Measurements from ENCODE around the gene EPG5.

EPG5 gene

DNA sequence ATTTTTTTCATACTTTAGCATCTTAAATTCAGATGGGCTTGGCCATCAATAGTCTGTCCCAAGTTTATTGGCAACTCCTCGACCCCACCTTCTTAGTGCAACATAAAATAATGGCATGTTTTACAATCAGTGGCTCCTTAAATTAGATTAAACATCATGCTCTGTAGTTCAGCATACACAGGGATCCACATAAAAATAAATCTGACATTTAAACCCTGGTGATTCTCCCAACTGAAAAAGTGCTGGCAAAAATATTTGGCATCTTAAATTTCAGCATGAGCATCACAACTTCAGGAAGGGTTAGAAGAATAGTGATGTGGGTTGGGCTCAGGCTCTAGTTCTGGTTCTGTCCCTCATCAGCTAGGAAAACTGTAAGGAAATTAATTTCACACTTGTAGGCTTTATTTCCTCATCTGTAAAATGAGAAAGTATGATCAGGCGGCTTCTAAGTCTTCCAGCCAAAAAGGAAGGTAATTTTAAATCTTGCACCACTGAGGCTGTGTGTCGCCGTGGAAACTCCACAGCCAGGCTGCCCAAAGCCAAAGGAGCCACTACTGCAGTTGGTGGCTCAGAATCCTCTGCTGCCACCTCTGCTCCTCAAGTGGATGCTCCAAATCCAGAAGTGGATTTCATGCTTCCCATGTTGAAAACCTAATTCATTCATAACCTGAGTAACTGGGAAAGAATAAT is 17.6 kb upstream of the EPG5 start (continued):
- TF ChIP-seq, protein P1, sequence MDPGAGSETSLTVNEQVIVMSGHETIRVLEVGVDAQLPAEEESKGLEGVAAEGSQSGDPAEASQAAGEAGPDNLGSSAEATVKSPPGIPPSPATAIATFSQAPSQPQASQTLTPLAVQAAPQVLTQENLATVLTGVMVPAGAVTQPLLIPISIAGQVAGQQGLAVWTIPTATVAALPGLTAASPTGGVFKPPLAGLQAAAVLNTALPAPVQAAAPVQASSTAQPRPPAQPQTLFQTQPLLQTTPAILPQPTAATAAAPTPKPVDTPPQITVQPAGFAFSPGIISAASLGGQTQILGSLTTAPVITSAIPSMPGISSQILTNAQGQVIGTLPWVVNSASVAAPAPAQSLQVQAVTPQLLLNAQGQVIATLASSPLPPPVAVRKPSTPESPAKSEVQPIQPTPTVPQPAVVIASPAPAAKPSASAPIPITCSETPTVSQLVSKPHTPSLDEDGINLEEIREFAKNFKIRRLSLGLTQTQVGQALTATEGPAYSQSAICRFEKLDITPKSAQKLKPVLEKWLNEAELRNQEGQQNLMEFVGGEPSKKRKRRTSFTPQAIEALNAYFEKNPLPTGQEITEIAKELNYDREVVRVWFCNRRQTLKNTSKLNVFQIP (CRISPR knock-in tag; IDR thresholded peaks at IDR 0.05; ENCODE audit: borderline replicate concordance, low read depth), result no peak
- TF ChIP-seq ZNF8 (CRISPR knock-in tag; IDR thresholded peaks at IDR 0.05) (no peak), ESRRG (CRISPR knock-in tag; IDR thresholded peaks at IDR 0.05) (no peak)

DNA sequence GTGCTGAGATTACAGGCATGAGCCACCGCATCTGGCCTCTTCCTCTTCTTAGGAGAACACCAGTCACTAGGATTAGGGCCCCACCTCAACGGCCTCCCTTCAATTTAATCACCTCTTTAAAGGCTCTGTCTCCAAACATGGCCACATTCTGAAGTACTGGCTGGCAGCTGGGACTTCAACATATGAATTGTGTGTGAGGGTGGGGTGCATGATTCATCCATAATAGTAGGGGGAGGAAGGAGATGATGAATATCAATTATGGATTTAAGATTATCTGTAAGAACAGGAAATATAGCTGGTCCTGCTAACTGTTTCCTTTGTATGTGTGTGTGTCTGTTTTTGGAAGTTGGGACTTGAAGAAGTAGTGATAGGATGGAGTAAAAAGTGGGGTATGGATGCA is 14.7 kb upstream of the EPG5 start:
- no peak for ATAC-seq

DNA sequence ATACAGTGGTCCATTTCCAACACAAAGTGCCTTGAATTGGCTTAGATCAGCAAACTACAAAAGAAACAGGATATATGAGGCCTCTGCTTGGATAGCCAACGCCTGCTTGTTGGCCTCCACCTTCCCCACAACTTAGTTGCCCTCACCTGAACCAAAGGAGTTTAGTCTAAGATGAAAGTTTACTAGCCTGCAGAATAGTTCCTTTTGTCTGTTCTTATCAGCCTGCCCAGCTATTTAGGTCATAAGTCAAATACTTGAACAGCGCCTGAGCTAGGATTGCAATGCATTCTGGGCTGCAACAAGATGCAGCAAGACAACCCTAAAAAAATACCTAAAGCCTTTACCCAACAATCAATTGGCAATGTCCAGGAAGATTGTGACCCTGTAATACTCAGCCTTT is 13.1 kb upstream of the EPG5 start:
- no peak for ATAC-seq
- TF ChIP-seq ZNF8 (CRISPR knock-in tag; IDR thresholded peaks at IDR 0.05) (no peak), ARNTL (CRISPR knock-in tag; IDR thresholded peaks at IDR 0.05; ENCODE audit: borderline replicate concordance, low read depth) (no peak)
- TF ChIP-seq, protein P2, sequence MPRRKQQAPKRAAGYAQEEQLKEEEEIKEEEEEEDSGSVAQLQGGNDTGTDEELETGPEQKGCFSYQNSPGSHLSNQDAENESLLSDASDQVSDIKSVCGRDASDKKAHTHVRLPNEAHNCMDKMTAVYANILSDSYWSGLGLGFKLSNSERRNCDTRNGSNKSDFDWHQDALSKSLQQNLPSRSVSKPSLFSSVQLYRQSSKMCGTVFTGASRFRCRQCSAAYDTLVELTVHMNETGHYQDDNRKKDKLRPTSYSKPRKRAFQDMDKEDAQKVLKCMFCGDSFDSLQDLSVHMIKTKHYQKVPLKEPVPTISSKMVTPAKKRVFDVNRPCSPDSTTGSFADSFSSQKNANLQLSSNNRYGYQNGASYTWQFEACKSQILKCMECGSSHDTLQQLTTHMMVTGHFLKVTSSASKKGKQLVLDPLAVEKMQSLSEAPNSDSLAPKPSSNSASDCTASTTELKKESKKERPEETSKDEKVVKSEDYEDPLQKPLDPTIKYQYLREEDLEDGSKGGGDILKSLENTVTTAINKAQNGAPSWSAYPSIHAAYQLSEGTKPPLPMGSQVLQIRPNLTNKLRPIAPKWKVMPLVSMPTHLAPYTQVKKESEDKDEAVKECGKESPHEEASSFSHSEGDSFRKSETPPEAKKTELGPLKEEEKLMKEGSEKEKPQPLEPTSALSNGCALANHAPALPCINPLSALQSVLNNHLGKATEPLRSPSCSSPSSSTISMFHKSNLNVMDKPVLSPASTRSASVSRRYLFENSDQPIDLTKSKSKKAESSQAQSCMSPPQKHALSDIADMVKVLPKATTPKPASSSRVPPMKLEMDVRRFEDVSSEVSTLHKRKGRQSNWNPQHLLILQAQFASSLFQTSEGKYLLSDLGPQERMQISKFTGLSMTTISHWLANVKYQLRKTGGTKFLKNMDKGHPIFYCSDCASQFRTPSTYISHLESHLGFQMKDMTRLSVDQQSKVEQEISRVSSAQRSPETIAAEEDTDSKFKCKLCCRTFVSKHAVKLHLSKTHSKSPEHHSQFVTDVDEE (CRISPR knock-in tag; IDR thresholded peaks at IDR 0.05), result no peak
- TF ChIP-seq, protein P3, sequence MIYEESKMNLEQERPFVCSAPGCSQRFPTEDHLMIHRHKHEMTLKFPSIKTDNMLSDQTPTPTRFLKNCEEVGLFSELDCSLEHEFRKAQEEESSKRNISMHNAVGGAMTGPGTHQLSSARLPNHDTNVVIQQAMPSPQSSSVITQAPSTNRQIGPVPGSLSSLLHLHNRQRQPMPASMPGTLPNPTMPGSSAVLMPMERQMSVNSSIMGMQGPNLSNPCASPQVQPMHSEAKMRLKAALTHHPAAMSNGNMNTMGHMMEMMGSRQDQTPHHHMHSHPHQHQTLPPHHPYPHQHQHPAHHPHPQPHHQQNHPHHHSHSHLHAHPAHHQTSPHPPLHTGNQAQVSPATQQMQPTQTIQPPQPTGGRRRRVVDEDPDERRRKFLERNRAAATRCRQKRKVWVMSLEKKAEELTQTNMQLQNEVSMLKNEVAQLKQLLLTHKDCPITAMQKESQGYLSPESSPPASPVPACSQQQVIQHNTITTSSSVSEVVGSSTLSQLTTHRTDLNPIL (CRISPR knock-in tag; IDR thresholded peaks at IDR 0.05; ENCODE audit: low read depth), result no peak

More for the DNA sequence above, 14.7 kb upstream of the EPG5 start:
- TF ChIP-seq ZNF565 (CRISPR knock-in tag; conservative IDR thresholded peaks at IDR 0.05; ENCODE audit: low read depth), result no peak
- no peak for TF ChIP-seq ESRRG (CRISPR knock-in tag; IDR thresholded peaks at IDR 0.05)
- TF ChIP-seq, protein P2 (CRISPR knock-in tag; IDR thresholded peaks at IDR 0.05), result no peak
- TF ChIP-seq ARNTL (CRISPR knock-in tag; IDR thresholded peaks at IDR 0.05; ENCODE audit: borderline replicate concordance, low read depth), result no peak
- no peak for TF ChIP-seq BACH2 (CRISPR knock-in tag; IDR thresholded peaks at IDR 0.05; ENCODE audit: borderline replicate concordance)
- no peak for TF ChIP-seq ZNF8 (CRISPR knock-in tag; IDR thresholded peaks at IDR 0.05)
- TF ChIP-seq, protein P3 (CRISPR knock-in tag; IDR thresholded peaks at IDR 0.05; ENCODE audit: low read depth), result no peak
- TF ChIP-seq ZFP3 (CRISPR knock-in tag; IDR thresholded peaks at IDR 0.05), result no peak
- TF ChIP-seq ZFP30 (CRISPR knock-in tag; IDR thresholded peaks at IDR 0.05), result no peak
- TF ChIP-seq OSR1 (CRISPR knock-in tag; IDR thresholded peaks at IDR 0.05), result no peak
- TF ChIP-seq TCF4 (CRISPR knock-in tag; IDR thresholded peaks at IDR 0.05; ENCODE audit: borderline replicate concordance), result no peak
- TF ChIP-seq TOX (CRISPR knock-in tag; IDR thresholded peaks at IDR 0.05; ENCODE audit: borderline replicate concordance), result no peak
- no peak for TF ChIP-seq PPARA (CRISPR knock-in tag; IDR thresholded peaks at IDR 0.05; ENCODE audit: borderline replicate concordance)
- no peak for TF ChIP-seq CSDC2 (CRISPR knock-in tag; IDR thresholded peaks at IDR 0.05)
- TF ChIP-seq ISL1 (CRISPR knock-in tag; IDR thresholded peaks at IDR 0.05), result no peak
- no peak for TF ChIP-seq ZC3H10 (CRISPR knock-in tag; IDR thresholded peaks at IDR 0.05)
- TF ChIP-seq SNAI2 (CRISPR knock-in tag; IDR thresholded peaks at IDR 0.05), result no peak

Data from SK-N-SH treated with all-trans-retinoic acid at 6 μM for 48 hours (cell line).